ENCODE measurements around the gene TPRN.
A peak's percentile ranks its signal among the peaks of the same experiment; 100 is the strongest.

The TPRN gene

DNA sequence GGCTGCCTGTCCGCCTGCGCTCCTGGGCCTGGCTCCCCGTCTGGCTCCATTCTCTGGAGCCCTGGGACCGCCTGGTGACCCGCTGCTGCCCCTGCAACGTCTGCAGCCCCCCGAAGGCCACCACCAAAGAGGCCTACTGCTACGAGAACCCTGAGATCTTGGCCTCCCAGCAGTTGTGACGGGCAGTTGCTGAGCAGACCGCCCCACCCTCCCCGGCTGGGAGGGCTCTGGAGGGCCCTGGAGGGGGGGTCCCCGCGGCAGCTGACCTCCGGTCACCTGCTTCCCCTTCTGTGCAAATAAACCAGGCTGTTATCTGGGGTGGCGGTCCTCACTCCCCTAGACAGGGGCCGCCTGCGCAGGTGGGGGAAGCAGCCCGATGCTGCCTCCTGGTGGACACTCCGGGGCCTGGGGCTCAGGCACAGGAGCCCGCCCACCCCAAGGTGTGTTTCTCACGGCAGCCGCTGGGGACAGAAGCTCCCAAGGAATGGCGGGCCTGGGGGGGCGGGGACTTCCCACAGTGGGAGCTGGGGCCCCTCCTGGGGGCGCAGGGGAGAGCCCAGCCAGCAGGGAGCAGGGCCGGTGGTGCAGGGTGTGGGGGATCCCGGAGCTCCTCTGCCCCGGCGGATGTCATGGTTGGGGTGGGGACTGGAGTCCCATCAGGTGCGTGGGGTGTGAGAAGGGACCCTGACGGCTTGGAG is 35.8 kb upstream of the TPRN start:
- DNase-seq = peak; percentile 39 to 89

DNA sequence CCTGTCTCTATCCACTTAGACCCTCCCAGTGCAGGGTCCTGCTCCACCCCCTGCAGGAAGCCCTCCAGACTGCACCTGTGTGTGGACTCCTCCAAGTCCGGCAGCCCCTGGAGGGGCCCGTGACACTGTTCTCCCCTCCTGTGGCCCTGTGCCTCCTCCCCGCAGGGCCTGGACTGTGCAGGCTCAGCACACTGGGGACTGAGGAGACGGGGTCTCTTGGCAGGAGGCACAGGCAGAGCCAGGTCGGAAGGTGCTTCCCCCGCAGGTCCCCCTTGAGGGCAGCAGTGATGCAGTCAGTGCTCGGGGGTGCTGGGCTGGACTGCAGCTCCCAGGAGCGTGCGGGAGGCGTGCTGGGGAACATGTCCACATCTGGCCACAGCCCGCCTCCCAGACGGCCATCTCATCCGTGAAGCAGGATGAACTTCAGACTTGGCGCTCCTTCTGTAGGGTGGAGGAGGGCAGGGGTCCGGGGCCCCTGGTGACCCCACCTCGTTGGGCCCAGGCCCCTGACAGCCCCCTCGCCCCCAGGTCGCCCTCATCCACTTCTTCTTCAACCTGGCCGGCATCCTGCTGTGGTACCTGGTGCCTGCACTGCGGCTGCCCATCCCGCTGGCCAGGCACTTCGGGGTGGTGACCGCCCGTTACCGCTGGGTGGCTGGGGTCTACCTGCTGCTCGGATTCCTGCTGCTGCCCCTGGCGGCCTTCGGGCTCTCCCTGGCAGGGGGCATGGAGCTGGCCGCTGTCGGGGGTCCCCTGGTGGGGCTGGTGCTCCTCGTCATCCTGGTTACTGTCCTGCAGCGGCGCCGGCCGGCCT is 35.1 kb upstream of the TPRN start:
- DNase-seq = no peak

DNA sequence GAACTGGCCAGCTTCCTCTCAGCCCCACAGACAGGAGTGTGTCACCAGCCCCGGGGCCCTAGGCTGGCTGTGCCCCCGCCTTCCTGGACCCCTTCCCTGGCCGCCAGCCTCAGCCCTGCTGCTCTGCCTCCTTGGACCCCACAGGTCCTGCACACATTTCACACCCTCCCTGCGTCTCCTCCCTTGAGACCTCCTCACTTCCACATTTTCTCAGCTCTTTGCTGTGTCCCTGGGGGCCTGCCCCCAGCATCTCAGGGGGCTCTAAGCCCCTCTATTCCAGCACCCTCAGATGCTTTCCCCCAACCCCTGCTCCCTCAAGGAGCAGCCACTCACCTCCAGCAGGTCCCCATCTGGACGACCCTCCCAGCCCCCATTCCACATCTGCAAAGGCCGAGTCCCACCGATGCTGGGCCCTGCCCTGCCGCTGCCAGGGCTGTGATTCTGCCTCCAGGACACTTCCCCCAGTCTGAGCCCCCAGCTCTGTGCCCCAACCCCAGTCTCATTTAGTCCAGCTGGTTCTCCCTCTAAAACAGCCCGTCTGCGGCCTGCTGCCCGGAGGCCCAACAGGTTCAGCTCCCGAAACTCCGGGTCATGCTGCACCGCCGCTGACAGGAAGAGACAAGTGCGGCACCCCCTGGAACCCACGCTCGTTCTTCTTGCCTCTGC is 34.4 kb upstream of the TPRN start:
- no peak for DNase-seq

DNA sequence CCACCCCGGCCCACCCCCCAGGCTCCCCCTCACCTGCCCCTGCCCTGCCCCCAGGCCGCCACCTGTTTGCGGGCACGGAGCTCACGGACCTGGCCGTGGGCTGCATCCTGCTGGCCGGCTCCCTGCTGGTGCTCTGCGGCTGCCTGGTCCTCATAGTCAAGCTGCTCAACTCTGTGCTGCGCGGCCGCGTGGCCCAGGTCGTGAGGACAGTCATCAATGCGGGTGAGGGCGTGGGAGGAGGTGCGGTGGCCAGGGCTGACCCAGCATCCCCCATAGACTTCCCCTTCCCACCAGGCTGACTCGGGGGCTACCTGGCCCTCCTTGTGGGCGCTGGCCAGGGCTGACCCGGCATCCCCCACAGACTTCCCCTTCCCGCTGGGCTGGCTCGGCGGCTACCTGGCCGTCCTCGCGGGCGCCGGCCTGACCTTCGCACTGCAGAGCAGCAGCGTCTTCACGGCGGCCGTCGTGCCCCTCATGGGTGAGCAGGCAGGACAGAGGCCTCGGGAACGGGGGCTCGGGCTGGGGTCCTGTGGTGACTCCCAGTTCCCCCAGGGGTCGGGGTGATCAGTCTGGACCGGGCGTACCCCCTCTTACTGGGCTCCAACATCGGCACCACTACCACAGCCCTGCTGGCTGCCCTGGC is 33.6 kb upstream of the TPRN start:
- no peak for DNase-seq

DNA sequence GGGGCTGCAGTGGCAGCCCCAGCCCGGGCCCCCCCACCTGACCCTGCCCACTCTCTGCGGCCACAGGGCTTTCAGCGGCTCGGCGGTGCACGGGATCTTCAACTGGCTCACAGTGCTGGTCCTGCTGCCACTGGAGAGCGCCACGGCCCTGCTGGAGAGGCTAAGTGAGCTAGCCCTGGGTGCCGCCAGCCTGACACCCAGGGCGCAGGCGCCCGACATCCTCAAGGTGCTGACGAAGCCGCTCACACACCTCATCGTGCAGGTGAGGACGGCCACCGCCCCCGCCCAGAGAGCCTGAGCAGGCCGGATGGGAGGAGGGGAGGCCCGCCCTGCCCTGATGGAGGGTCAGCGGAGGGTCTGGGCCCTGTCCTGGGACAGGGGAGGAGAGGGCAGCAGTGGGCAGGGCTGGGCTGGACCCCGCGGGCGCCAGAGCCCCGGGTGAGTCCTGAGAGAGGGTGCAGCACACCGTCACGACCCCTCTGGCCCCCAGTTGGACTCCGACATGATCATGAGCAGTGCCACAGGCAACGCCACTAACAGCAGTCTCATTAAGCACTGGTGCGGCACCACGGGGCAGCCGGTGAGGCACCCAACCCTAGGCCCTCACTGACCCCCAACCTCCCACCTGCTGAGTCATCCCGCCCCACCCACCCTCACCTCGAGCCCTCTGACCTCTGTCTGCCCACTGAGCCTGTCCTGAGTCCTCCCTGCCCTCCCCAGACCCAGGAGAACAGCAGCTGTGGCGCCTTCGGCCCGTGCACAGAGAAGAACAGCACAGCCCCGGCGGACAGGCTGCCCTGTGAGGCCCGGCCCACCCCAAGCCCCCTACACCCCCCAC is 32.8 kb upstream of the TPRN start:
- DNase-seq = no peak

DNA sequence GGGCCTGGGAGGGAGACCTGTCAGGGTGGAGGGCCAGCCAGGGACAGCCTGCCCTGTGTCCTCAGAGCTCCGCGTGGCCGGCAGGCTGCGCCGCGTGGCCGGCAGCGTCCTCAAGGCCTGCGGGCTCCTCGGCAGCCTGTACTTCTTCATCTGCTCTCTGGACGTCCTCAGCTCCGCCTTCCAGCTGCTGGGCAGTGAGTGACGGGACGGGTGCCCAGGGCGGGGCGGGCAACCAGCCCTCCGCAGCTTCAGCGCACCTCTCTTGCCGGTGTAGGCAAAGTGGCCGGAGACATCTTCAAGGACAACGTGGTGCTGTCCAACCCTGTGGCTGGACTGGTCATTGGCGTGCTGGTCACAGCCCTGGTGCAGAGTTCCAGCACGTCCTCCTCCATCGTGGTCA is 32.0 kb upstream of the TPRN start:
- no peak for DNase-seq

DNA sequence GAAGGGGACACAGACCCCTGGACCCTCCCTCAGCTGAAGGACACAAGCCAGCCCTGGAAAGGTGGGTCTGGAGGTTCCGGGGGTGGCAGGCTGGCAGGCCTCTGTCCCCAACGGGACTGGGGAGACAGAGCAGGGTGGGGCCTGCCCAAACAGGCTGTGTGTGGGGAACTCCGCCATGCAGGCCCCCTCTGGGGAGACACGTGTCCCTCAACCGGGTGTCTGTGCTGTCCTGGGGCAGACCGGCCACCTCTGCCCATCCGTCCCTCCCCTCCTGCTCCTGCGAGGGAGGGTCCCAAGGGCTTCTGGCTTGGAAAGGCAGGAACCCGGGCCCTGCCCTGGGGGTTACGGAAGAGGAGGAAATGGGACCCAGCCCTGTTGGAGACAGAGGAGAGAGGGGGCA is 31.6 kb upstream of the TPRN start:
- DNase-seq = no peak

DNA sequence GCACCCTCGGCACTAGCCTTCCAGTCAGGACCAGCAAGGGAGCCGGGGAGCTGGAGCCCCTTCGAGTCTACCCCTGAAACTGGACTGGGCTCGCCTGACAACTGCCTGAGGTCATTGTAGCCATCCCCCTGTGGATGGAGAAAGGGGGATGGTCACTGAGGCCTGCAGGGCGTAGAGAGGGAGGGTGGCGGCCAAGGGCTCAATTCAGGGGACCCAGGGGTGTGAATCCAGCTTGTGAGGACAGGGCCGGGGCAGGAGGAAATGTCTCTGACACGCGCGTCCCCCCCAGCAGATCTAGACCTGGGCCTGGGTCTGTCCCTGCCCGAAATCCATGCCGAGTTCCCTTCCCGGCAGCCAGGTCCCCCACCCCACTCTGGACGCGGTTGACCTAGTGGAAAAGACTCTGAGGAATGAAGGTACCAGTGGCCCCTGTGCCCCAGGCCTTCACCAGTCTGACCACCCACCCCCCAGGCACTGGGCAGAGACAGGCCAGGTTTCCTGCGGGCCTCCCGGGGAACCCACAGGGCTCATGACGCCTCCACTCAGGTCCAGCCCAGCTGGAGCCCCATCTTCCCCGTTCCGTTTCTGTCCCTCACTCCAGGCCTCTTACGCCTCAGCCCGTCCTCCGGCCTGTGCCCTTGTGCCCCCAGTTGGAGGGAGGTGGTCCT is 31.0 kb upstream of the TPRN start:
- DNase-seq = no peak

DNA sequence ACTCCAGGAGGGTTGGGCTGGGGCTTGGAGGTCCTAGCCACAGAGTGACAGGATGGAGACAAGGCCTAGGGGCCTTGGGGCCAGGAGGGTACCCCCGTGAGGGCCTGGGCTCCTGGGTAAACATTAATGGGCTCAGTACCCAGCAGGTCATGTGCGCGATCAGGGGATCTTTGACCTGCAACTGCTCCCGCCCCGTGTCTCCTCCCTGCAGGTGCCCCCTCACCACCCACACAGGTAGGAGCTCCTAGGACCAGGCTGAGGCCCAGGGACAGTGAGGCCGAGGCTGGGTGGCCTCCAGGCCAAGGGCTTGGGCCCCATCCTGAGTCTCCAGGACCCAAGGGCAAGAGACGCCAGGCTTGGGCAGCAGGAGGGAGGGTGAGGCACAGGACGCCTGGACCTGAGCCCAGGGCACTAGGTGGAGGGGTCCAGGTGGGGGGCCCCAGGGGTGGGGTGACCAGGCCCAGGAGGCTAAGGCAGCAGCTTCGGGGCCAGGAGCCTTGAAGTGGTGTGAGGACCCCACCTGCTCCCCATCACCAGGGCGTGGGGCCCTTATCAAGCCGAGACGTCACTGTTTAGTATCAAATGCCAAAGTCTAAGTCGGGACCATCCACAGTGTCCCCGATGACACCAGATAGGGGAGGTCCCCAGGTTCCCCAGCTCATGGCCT is 30.3 kb upstream of the TPRN start, which contains the start of gene SLC34A3:
Gene SLC34A3 (plus strand): TSS at position 197 of the 667 bp plus-strand sequence. CDS start 802 bp downstream, outside the sequence.
- no peak for DNase-seq

DNA sequence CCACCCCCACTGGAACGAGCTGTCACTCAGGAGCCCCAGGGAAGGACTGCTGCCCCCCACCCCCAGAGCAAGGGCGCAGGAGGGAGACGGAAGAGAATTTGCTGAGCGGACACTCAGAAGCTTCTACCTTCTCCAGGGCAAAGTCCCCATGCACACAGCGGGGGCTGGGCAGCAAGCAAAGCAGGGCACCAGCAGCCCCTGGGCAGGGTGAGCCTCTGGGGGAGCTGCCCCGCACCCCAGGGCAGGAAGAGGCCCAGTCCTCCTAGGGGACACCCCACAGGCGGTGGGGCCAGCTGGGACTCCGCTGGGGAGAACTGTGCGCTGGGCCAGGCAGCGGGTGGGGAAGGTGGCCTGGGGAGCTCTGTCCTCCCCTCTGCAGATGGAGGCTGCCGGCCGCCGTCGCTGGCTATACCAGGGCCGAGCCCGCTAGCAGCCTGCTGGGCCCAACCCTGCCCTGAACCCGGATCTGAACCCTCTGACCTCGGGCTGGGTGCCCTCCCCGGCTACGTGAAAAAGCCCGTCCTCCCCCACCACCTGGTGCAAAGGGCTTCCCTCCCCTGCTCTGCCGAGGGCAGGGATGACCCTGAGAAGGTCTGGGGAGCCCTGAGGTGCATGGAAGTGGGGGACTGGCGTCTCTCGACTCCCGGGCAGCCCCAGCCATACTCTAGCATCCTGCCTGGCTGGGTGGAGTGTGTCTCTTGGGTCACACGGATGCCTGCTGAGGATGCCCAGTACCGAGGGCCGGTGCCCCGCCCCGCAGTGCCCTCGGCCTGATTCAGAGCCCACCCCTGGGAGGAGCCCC is 29.6 kb upstream of the TPRN start:
- no peak for DNase-seq

DNA sequence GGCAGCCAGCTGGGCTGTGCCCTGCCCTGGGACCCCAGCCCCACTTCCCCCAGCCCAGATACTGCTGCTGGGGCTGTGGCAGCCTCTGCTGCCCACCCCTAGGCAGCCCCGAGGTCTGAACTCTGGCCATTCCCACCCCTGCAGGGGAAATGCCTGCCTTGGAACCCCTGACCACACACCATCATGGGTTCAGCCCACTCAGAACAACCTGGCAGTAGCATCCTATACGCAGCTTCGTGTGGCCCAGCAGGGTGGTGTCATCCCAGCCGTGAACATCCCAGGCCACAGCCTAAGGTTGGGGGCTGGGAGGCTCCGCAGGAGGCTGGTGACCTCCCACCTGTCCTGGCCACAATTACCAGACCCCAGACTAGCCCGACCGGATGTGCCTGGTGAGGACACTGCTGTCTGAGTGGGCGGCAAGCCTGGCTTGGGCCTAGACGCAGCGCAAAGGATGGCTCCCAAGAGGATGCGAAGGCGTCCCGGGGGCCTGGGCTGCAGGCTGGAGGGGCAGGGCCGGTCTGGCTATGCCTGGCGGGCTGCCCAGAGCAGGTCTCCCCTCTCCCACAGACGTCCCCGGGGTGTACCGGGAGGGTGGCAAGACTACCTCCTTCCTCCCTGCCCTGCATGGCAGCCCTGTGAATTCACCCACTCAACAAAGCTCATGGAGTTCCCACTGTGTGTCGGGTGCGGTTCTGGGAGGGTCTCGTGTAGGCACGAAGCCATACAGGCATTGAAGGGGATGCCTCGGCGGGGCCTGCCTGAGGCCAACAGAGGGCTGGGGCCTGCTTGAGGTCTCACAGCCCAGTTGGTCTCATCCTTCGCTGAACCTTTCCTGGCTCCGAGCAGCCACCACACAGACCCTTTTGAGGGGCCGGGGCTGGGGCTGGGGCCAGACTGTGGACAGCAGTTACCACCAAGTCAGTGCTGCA is 28.7 kb upstream of the TPRN start:
- no peak for DNase-seq

DNA sequence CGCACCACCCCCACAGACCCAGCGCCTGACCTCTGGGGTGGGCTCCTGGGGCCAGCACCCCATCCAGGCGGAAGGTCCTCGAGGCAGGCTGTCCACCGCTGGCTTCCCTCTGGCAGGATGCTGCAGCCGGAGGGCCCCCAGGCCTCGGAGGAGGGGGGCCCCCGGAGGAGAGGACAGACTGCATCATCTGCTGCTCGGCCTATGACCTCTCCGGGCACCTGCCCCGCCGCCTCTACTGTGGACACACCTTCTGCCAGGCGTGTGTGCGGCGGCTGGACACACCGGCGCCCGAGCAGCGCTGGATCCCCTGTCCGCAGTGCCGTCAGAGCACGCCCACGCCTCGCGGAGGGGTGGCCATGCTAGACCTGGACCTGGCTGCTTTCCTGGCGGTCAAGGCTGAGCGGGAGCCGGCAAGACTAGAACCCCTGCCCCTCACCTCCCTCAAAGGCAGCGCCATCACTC is 28.0 kb upstream of the TPRN start:
- DNase-seq = no peak

DNA sequence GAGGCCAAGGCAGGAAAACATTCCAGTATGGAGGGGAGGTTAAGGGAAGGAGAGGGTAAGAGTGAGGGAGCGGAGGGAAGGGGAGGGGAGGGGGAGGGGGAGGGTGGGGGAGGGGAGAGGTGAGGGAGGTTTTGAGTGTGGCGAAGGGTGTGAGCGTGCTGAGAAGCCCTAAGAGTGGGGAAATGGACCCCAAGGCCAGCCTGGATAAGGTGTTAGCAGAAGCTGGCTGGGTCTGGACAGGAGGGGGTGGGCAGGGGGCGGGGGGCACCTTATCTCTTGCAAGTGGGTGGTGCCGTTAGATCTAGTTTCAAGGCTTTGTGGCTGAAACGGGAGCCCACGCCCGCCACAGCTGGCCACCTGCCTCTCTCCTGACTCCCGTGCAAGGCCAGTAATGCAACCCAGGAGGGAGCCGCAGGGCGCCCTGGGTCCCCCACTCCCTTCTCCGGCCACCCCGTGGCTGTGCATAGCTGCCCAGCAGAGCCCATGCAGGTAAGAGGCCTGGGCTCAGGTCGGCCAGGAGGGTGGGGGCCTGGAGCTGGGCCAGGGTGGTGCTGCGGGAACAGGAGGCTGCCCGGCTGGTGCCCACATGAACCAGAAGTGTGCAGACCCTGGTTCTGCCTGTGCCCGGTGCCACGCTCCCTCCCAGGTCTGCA is 27.4 kb upstream of the TPRN start:
- DNase-seq = no peak

DNA sequence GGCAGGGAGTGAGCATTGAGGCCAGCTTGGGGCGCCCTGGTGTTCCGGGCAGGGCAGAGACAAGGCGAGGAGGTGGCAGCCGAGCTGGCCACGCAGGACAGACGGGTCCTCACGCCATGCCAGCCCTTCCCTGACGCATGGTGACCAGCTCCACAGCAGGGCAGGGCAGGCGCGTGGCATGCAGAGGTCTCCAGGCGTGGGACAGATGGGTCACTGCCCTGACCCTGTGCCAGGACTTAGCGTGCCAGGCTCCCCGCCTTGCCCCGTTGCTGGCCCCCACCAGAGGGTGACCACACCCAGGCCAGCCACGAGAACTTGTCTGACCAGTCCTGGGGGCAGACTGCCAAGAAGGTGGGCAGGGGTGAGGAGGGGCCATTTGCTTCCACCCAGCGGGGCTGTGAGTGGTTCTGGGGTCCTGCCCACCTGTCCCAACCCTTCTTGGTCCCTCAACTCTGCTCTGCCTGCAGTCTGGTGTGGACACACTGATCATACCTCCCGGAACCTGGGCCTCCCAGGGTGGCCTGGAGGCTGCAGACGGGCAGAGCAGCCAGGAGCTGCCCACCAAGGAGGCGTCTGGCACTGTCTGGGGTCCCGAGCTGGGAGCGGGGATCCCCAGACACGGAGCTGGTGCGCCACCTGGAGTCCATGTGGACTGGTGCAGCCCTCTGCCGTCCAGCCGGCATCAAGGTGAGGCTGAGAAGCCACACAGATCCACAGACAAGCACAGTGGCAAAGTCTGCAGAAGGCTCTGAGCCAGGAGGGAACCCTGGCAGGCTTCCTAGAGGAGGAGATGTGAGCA is 26.7 kb upstream of the TPRN start, which contains the start of gene RNF224:
Gene RNF224 (plus strand): TSS at position 449 of the 799 bp plus-strand sequence. CDS start 834 bp downstream, outside the sequence.
- peak; percentile 39 to 86 for DNase-seq

DNA sequence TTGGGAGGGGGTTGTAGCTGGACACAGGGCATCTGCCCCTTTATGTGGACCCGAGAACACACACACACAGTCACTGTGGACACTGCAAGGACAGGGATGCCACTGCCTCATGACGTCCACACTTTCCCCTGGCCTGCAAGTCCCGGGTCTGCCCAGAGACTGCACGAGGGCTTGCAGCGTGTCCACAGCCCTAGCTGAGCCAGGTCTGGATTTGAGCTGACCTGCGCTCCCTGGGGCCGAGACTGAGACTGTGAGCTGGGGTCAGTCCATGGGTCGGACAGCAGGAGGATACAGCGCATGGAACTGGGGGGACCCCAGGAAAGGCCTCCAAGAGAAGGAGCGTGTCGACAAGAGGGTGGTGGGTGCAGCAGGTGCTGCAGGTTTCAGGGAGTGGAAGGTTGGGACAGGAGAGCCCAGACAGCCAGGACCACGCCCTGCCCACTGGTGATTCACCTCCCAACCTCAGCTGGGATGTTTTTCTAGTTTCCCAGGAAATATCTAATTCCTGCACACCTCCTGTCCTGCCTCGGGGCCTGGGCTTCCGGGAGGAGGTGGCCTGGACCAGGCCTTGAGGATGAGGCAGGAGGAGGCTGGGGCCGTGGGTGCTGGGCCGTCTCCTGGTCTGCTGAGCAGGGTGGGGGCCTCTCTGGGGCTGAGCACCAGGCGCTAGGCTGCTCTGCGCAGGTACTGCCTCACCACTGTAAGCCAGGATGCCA is 26.0 kb upstream of the TPRN start:
- no peak for DNase-seq

DNA sequence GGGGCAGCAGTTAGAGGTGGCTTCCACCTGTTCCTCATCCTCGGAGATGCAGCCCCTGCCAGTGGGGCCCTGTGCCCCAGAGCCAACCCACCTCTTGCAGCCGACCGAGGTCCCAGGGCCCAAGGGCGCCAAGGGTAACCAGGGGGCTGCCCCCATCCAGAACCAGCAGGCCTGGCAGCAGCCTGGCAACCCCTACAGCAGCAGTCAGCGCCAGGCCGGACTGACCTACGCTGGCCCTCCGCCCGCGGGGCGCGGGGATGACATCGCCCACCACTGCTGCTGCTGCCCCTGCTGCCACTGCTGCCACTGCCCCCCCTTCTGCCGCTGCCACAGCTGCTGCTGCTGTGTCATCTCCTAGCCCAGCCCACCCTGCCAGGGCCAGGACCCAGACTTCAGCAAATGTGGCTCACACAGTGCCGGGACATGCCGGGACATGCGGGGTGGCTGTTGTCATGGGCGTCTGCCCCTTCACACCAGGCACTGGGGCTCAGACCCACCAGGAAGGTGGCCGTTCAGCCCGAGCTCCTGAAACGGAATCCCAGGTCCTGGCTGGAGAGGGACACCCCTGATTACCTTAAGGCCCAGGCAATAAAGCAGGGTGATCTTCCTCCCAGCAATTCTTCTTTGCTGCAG is 25.3 kb upstream of the TPRN start:
- no peak for DNase-seq
